Mesendoderm (in vitro differentiated cells): ENCODE results near the gene LINC00237.

Experiments used
- DNase-seq: peaks from one replicate; pipeline ENCODE4 v3.0.0; 2013
- H2AK5ac ChIP-seq: 2 replicates; pipeline ENCODE4 v1.6.1; 2013; ENCODE audit warnings: low read length, inconsistent platforms
- H2BK120ac ChIP-seq: 2 replicates; pipeline ENCODE4 v1.6.1; 2013; ENCODE audit warnings: low read depth, mild to moderate bottlenecking, low read length, moderate library complexity, mixed read lengths
- H2BK15ac ChIP-seq: replicated peaks from 2 replicates; pipeline ENCODE4 v1.6.1; 2013; ENCODE audit warnings: low read depth, mild to moderate bottlenecking, moderate library complexity
- H2BK5ac ChIP-seq: 2 replicates; pipeline ENCODE4 v1.6.1; 2013; ENCODE audit warnings: low read length, inconsistent platforms
- H3K18ac ChIP-seq: 2 replicates; pipeline ENCODE4 v1.6.1; 2013; ENCODE audit warnings: mild to moderate bottlenecking, low read length, mixed read lengths
- H3K23ac ChIP-seq: one replicate; pipeline ENCODE4 v1.6.1; 2013; ENCODE audit warnings: low read length
- H3K27ac ChIP-seq: 2 replicates; pipeline ENCODE4 v1.5.1; 2013; ENCODE audit warnings: low read depth, mild to moderate bottlenecking, inconsistent platforms, low read length, moderate library complexity
- H3K27me3 ChIP-seq: 2 replicates; pipeline ENCODE4 v1.6.1; 2013; ENCODE audit warnings: low read length, control low read depth, mild to moderate bottlenecking, inconsistent platforms; ENCODE audit not compliant: insufficient read depth, poor library complexity
- H3K36me3 ChIP-seq: 2 replicates; pipeline ENCODE4 v1.6.1; 2013; ENCODE audit warnings: low read length, inconsistent platforms; ENCODE audit not compliant: control insufficient read depth, insufficient read depth
- H3K4ac ChIP-seq: one replicate; pipeline ENCODE4 v1.6.1; 2013; ENCODE audit warnings: low read depth, mild to moderate bottlenecking, low read length, moderate library complexity
- H3K4me1 ChIP-seq: 2 replicates; pipeline ENCODE4 v1.6.1; 2013; ENCODE audit warnings: low read depth, low read length, inconsistent platforms; ENCODE audit not compliant: control insufficient read depth
- H3K4me2 ChIP-seq: 2 replicates; pipeline ENCODE4 v1.6.1; 2013; ENCODE audit warnings: low read length
- H3K4me3 ChIP-seq: 2 replicates; pipeline ENCODE4 v1.5.1; 2013; ENCODE audit warnings: mild to moderate bottlenecking, low read length
- H3K56ac ChIP-seq: one replicate; pipeline ENCODE4 v1.6.1; 2013; ENCODE audit warnings: low read length
- H3K79me1 ChIP-seq: 2 replicates; pipeline ENCODE4 v1.6.1; 2013; ENCODE audit warnings: low read length, inconsistent platforms
- H3K79me2 ChIP-seq: 2 replicates; pipeline ENCODE4 v1.6.1; 2013; ENCODE audit warnings: mild to moderate bottlenecking, low read length; ENCODE audit not compliant: control insufficient read depth, insufficient read depth
- H3K9ac ChIP-seq: 2 replicates; pipeline ENCODE4 v1.6.1; 2013; ENCODE audit warnings: low read length, inconsistent platforms
- H4K5ac ChIP-seq: one replicate; pipeline ENCODE4 v1.6.1; 2013; ENCODE audit warnings: low read length
- H4K8ac ChIP-seq: one replicate; pipeline ENCODE4 v1.6.1; 2013; ENCODE audit warnings: low read depth, mild to moderate bottlenecking, control low read depth, low read length, moderate library complexity
- WGBS: extraction: QIAGEN DNeasy Blood & Tissue Kit; methylation state at CpG from one replicate; pipeline ENCODE4 v1.1.7; 2013; ENCODE audit warnings: low lambda C conversion rate, missing lambda C conversion rate; ENCODE audit not compliant: insufficient coverage; ENCODE audit errors: extremely low coverage; 5-methylcytosine and 5-hydroxymethylcytosine counted together

The LINC00237 gene

GRCh38 chr20:21090111-21090618 lies 16.0 kb downstream of the LINC00237 start:
- Histone ChIP-seq H4K8ac (no peak overlapping the region), H3K4me3 (no peak overlapping the region), H2AK5ac (no peak overlapping the region), H2BK5ac (no peak overlapping the region), H3K4me2 (no peak overlapping the region), H2BK120ac (no peak overlapping the region), H3K4ac (no peak overlapping the region), H3K56ac (no peak overlapping the region), H3K4me1 (peaks cover 8% of the 10 kb centered on the region), H3K79me2 (no peaks in the 10 kb centered on the region), H3K79me1 (no peaks in the 10 kb centered on the region), H3K27ac (no peak overlapping the region), H3K27me3 (no peaks in the 10 kb centered on the region), H3K9ac (no peak overlapping the region), H2BK15ac (no peak overlapping the region), H3K36me3 (no peaks in the 10 kb centered on the region), H4K5ac (no peak overlapping the region), H3K18ac (no peak overlapping the region), H3K23ac (no peak overlapping the region)
- no CpG with 5 or more reads among the region's 14 CpGs for WGBS
- DNase-seq = peak; percentile 50

- no peak overlapping the region for H4K8ac ChIP-seq
- H3K4me2 ChIP-seq = no peak overlapping the region
- no CpG with 5 or more reads among the region's 8 CpGs for whole genome bisulfite sequencing
- H2BK120ac ChIP-seq = no peak overlapping the region
- H3K23ac ChIP-seq = no peak overlapping the region
- H2AK5ac ChIP-seq = no peak overlapping the region
- H3K79me1 ChIP-seq = no peaks in the 10 kb centered on the region
- no peak overlapping the region for H2BK15ac ChIP-seq
- H3K36me3 ChIP-seq = no peaks in the 10 kb centered on the region
- H3K4me3 ChIP-seq = no peak overlapping the region
- H4K5ac ChIP-seq = no peak overlapping the region
- H3K27ac ChIP-seq = no peak overlapping the region
- no peak overlapping the region for H3K56ac ChIP-seq
- DNase-seq = no peak
- peaks cover 8% of the 10 kb centered on the region for H3K4me1 ChIP-seq
- H3K4ac ChIP-seq = no peak overlapping the region
- no peaks in the 10 kb centered on the region for H3K27me3 ChIP-seq
- no peaks in the 10 kb centered on the region for H3K79me2 ChIP-seq
- H3K18ac ChIP-seq = no peak overlapping the region
- no peak overlapping the region for H3K9ac ChIP-seq
- H2BK5ac ChIP-seq = no peak overlapping the region
These were observed 16.8 kb downstream of the LINC00237 start for GRCh38 chr20:21089391-21089790.

GRCh38 chr20:21087862-21088540 lies 18.2 kb downstream of the LINC00237 start:
- no peak for DNase-seq
- no peak overlapping the region for H2BK5ac ChIP-seq
- H4K8ac ChIP-seq = no peak overlapping the region
- no peaks in the 10 kb centered on the region for H3K79me2 ChIP-seq
- no peak overlapping the region for H3K4me2 ChIP-seq
- WGBS = no CpG with 5 or more reads among the region's 9 CpGs
- H3K27me3 ChIP-seq = no peaks in the 10 kb centered on the region
- no peak overlapping the region for H2BK15ac ChIP-seq
- H2BK120ac ChIP-seq = no peak overlapping the region
- peaks cover 8% of the 10 kb centered on the region for H3K4me1 ChIP-seq
- H3K23ac ChIP-seq = no peak overlapping the region
- H3K56ac ChIP-seq = no peak overlapping the region
- no peak overlapping the region for H2AK5ac ChIP-seq
- peak overlapping the region; percentile 51 for H3K18ac ChIP-seq
- no peak overlapping the region for H3K4me3 ChIP-seq
- no peak overlapping the region for H3K27ac ChIP-seq
- H3K4ac ChIP-seq = no peak overlapping the region
- H3K36me3 ChIP-seq = no peaks in the 10 kb centered on the region
- no peak overlapping the region for H3K9ac ChIP-seq
- H3K79me1 ChIP-seq = no peaks in the 10 kb centered on the region
- no peak overlapping the region for H4K5ac ChIP-seq

DNA sequence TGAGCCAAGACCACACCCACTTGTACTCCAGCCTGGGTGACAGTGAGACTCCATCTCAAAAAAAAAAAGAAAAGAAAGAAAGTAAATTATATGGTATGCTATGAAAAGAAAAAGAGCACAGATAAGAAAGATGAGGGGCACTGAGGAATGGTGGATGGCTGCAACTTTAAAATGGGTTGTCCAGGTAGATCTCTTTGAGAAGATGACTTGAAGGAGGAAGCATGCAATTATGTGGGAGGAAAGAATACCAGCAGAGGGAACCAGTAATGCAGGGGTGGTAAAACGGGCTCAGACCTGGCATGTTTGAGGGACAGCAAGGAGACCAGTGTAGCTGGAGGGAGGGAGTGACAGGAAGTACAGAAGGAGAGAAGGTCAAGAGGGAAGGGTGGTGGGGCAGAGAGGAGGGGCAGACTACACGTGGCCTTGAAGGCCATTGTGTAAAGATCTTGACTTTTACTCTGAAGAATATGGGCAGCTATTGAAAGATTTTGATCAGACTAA lies 22.3 kb downstream of the LINC00237 start:
- Histone ChIP-seq H3K79me2 (no peaks in the 10 kb centered on the region), H4K5ac (no peak overlapping the region), H3K56ac (no peak overlapping the region), H3K36me3 (no peaks in the 10 kb centered on the region), H2BK15ac (no peak overlapping the region), H2BK120ac (no peak overlapping the region), H3K23ac (no peak overlapping the region), H2BK5ac (no peak overlapping the region), H3K79me1 (no peaks in the 10 kb centered on the region), H3K9ac (no peak overlapping the region), H3K4me2 (no peak overlapping the region), H3K27ac (no peak overlapping the region), H3K4ac (no peak overlapping the region), H3K4me3 (no peak overlapping the region), H3K18ac (no peak overlapping the region), H2AK5ac (no peak overlapping the region), H3K4me1 (no peaks in the 10 kb centered on the region), H3K27me3 (no peaks in the 10 kb centered on the region), H4K8ac (no peak overlapping the region)
- no peak for DNase-seq
- WGBS = no CpG with 5 or more reads among the region's 2 CpGs

GRCh38 chr20:21082584-21082983 lies 23.6 kb downstream of the LINC00237 start:
- no peak overlapping the region for H3K4me3 ChIP-seq
- no peak overlapping the region for H3K9ac ChIP-seq
- H3K18ac ChIP-seq = no peak overlapping the region
- no peak overlapping the region for H3K4ac ChIP-seq
- H2BK5ac ChIP-seq = no peak overlapping the region
- no peak overlapping the region for H2AK5ac ChIP-seq
- H3K27ac ChIP-seq = no peak overlapping the region
- no peak overlapping the region for H2BK120ac ChIP-seq
- H3K56ac ChIP-seq = no peak overlapping the region
- no peaks in the 10 kb centered on the region for H3K36me3 ChIP-seq
- H3K79me2 ChIP-seq = no peaks in the 10 kb centered on the region
- no peaks in the 10 kb centered on the region for H3K79me1 ChIP-seq
- no peak for DNase-seq
- no peak overlapping the region for H4K5ac ChIP-seq
- no peak overlapping the region for H2BK15ac ChIP-seq
- H3K4me2 ChIP-seq = no peak overlapping the region
- no peak overlapping the region for H4K8ac ChIP-seq
- H3K23ac ChIP-seq = no peak overlapping the region
- WGBS = no CpG with 5 or more reads among the region's 2 CpGs
- no peaks in the 10 kb centered on the region for H3K4me1 ChIP-seq
- H3K27me3 ChIP-seq = no peaks in the 10 kb centered on the region
